ENCODE data around the gene UNC13D. TPM values are rescaled to one million over a fixed set of nuclear protein-coding genes. Genes with fewer than 3 reads are reported as not detected.

UNC13D gene
- total and polyA plus RNA-seq, 9 of the 15 experiments (the other 6 are each of a cell fraction or from before 2014, with no cell fraction given), result 0.86 to 244 (median 69.2) TPM

GRCh38 chr17:75779987-75780889, 64.0 kb downstream of the UNC13D start (continued):
- TF ChIP-seq ZNF644 (tag; IDR thresholded peaks at IDR 0.05; ENCODE audit: low read depth) (peak; percentile 65; the same call in 1 of the 2 replicates), CHAMP1 (IDR thresholded peaks at IDR 0.05) (peak; percentile 58; the same call in 1 of the 2 replicates), LEF1 (IDR thresholded peaks at IDR 0.05) (no peak)
- TF ChIP-seq, protein P1, sequence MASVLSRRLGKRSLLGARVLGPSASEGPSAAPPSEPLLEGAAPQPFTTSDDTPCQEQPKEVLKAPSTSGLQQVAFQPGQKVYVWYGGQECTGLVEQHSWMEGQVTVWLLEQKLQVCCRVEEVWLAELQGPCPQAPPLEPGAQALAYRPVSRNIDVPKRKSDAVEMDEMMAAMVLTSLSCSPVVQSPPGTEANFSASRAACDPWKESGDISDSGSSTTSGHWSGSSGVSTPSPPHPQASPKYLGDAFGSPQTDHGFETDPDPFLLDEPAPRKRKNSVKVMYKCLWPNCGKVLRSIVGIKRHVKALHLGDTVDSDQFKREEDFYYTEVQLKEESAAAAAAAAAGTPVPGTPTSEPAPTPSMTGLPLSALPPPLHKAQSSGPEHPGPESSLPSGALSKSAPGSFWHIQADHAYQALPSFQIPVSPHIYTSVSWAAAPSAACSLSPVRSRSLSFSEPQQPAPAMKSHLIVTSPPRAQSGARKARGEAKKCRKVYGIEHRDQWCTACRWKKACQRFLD (CRISPR knock-in tag; IDR thresholded peaks at IDR 0.05), result 0 out of 2 replicates have a peak, but pooled peaks have one; percentile 94
